GM21381 (cell line): ENCODE results near the gene RCCD1.
"Not testable (repeated sequence)": the region's sequence is repeated elsewhere in the genome, so short reads cannot be mapped to it uniquely, and the experiment has no call there.

ENCODE experiments used
- ATAC-seq: cut with Tn5 transposase; IDR thresholded peaks from one replicate; pipeline ENCODE4 v1.9.1; 2021; ENCODE audit warnings: mild to moderate bottlenecking, moderate library complexity; ENCODE audit not compliant: unreplicated experiment

Gene RCCD1

DNA sequence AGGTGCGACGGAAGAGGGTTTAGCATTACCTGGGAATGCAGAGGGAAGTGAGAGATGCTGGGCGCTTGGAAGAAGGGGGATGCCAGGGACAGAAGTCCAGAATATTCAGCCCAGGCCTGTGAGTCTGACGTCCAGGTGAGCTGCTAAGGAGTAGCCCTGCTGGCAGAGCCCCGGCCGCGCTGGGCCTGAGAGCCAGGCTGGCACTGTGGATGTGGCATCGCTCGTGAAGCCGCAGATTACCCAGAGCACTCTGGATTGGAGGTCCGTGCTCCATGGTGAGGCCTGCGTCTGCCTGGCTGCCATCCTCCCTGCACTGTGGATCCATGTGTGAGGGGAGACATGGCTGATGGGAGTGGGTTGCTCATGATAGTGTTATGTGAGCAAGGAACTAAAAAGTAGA is 37.1 kb upstream of the RCCD1 start:
- ATAC-seq, result no peak

DNA sequence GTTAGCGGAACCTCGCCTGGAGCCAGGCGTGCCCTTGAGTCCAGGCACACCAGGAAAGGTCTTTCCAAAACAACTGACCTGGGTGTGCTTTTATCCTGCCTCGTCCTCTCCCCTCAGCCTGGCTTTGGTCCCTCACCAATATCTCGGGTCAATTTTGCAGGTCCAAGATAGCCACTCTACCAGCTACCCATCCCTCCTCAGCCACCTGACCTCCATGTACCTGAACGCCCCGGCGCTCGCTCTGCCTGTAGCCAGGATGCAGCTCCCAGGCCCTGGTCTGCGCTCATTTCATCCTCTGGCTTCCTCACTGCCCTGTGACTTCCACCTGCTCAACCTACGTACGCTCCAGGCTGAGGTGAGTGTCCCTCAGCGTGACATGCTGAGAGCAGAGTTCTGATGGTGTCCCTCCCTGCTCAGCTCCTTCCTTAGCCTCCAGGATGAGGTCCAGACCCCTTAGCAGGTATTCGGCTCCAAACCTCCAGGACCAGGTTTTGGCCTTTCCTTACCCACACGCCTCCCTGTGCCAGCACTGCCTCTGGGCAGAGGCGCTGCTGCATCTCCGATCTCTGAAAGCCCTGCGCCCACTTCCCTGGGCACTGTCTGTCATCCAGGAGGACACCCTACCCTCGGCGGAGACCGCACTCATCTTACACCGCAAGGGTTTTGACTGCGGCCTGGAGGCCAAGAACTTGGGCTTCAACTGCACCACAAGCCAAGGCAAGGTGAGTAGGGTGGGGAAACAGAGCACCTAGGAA is 36.5 kb upstream of the RCCD1 start:
- ATAC-seq, result no peak

DNA sequence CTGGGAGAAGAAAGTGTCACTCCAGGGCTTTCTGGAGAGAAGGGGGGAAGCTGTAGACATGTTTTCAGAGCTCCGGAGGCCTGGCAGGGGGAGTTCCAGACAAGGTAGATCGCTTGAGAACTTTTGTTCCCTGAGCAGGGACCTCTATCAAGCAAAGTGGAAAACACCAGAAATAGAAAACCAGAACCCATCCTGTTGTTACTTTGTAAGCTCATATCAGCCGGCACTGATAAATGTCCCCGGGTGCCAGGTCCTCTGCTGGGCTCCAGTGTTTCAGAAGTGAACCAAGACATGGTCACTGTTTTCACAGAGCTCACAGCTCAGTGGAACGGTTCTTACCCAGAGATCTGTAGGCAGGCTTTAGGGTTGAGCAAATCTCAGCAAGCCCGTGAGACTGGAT is 35.8 kb upstream of the RCCD1 start:
- ATAC-seq, result no peak

DNA sequence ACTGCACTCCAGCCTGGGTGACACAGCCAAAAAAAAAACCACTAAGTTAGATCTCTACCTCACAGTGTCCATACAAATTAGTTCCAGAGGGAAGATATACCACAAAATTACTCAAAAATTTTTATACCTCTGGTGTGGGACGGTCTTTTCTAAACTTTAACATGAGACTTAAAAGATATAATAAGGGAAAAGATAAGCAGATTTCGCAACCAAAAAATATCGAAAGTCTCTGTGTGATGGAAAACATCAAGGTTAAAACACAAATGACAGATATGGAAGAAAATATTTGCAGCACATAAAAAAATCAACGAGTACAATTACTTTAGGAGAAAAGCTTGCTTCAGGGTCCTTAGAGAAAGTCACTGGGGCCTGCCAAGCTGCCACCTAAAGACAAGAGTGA is 32.8 kb upstream of the RCCD1 start:
- no peak for ATAC-seq

DNA sequence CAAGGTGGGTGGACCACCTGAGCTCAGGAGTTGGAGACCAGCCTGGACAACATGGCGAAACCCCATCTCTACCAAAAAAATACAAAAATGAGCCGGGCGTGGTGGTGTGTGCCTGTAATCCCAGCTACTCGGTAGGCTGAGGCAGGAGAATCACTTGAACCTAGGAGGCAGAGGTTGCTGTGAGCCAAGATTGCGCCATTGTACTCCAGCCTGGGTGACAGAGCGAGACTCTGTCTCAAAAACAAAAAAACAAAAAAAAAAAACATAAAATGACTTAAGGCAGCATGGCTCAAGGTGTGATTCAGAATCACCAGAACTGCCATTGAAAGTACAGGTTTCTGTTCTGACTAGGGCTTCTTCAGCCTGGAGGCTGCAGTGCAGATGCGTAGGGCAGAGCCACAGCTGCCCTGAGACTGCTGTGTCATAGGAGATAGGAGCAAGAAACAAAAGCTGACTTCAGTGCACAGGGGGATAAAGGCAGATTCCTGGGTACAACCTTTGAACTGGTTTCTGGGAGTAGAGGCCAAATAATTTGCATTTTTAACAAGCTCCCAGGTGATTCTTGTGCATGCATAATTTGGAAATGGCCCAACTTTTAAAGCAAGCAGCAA is 31.9 kb upstream of the RCCD1 start:
- peak; percentile 77 for ATAC-seq

DNA sequence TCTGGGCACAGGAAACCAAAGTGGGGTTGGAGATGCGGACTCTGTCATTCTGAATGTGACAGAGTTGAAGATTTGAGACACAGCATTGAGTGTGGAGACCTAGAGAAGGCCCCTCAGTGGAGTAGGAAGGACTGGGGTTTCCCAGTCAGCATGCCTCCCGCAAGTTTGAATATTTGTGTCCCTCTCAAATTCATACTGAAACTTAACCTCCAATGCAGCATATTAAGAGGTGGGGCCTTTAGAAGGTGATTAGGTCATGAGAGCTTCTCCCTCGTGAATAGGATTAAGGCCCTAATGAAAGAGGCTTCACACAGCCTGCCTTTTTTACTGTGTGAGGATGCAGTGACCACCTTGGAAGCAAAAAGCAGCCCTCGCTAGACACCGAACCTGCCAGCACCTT is 30.3 kb upstream of the RCCD1 start:
- ATAC-seq, result no peak

DNA sequence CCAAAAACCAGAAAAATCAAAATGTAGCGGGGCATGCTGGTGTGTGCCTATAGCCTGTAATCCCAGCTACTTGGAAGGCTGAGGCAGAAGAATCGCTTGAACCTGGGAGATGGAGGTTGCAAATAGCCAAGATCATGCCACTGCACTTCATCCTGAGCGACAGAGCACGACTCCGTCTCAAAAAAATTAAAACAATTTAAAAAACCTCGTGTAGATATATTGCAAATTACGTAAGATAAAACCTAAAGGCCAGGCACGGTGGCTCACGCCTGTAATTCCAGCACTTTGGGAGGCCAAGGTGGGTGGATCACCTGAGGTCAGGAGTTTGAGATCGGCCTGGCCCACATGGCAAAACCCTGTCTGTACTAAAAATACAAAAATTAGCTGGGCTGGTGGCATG is 27.9 kb upstream of the RCCD1 start:
- not testable (repeated sequence) for ATAC-seq

DNA sequence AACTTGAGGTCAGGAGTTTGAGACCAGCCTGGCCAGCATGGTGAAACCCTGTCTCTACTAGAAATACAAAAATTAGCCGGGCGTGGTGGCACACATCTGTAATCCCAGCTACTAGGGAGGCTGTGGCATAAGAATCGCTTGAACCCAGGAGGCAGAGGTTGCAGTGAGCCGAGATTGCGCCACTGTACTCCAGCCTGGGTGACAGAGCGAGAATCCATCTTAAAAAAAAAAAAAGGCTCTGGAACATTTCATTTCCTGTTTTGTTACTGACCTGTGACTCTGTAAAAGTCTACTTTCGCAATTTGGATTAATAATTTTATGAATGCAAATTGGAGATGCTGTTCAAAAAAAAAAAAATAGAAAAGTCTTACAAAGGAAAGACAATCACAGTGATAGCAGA is 26.6 kb upstream of the RCCD1 start:
- ATAC-seq, result not testable (repeated sequence)

DNA sequence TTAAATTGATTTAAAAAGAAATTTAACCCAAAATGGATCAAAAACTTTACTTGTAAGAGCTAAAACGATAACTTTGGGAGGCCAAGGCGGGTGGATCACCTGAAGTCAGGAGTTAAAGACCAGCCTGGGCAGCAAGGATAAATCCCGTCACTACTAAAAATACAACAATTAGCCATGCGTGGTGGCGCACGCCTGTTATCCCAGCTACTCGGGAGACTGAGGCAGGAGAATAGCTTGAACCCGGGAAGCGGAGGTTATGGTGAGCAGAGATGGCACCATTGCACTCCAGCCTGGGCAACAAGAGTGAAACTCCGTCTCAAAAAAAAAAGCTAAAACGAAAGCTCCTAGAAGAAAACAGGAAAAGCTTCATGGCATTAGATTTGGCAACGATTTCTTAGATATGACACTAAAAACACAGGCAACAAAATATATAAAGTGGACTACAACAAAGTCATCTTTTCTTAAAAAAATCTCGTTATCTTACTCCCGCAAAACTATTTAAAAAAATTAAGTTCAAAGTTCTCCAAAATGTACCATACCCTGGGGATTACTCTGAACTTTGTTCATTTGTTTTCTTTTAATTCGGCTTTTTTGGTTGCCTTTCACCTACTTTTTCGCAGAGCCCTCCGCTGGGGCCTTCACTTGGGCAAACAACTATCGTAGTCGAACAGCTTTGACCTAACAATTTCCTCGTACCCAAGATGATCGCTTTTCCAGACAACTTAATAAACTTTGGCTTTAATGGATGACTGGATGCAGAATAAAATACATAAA is 25.3 kb upstream of the RCCD1 start:
- ATAC-seq, result no peak

DNA sequence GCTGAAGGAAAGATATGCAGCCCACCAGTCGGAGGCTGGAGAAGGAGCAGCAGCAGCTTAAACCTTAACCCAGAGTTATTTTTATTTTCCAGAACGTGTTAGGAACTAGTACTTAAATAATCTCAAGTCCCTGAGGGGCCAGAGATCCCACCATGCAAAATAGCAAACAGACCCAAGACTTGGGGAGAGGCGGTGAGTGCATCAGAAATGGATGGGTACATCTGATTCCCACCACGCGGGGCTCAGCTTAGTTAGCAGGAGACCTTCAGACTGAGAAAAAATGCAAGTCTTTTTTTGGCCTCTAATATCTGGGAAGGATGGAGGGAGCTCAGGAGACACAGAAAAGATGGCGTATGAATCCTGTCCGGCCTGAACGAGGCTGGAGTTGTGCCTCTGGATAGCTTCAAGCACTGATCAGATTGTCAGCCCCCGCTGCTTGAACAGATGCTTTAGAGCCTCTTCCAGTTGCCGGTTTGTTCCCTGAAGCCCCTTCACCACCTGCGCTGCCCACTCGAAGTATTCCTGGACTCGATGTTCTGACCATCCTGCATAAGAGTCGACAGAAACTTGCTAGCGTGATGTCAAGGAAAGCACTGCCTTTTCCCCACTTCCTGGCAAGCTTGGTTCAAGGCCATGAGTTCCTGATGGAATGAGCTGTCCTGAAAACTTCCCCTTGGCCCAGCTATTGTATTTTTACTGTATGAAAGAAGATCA is 23.7 kb upstream of the RCCD1 start:
- ATAC-seq, result no peak

DNA sequence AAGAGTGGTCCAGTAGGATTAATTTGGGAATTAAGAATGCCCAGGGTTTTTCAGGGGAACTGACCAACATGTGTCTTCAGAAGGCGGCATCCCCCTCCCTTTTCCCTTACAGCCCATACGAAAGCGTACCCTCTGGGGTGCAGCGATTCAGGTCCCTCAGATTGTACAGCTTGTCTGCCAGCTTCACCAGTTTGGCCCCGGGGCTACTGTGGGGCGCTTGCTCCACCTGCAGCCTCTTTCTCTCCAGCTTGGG is 23.2 kb upstream of the RCCD1 start:
- no peak for ATAC-seq

DNA sequence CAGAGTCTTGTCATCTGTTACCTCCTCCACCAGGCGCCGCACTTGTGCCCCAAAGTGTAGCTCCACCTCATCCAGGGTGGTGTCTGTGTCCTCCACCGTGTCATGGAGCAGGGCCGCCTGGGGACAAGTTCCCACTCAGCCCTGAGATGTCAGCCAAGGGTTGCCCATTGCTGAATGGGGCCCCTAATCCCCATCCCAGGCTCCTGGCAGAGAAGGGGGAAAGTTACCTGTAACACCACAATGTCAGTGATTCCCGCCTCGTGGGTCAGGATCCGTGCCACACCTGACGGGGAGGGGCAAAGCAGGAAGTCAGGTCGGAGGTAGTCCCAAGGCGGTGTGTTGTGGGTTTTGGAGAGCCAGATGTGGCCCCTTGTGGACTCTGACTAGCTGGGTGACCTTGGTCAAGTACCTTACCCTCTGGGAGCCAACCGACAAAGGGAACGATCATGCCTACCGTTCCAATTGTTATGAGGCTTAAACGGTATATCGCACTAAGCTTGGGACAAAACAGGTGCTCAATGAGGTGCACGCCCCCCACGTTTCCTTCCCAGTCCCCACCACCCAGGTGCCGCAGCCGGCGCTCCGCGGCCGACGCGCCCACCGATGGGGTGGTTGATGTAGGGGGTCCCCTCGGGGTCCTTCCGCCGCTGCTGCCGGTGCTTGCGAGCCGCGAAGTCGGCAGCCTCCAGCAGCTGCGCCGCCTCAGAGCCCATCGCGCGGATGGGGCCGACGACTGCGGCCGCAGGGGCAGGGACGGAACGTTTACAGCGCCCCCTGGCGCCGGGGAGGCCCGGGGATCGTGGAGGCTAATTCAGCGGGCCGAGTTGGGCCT is 22.6 kb upstream of the RCCD1 start, which contains the start of gene HDDC3:
Gene HDDC3, minus strand, starts transcription at position 722 of the 832 bp plus-strand sequence. Its CDS starts 9 bp downstream, at position 713.
- peak; percentile 46 for ATAC-seq

DNA sequence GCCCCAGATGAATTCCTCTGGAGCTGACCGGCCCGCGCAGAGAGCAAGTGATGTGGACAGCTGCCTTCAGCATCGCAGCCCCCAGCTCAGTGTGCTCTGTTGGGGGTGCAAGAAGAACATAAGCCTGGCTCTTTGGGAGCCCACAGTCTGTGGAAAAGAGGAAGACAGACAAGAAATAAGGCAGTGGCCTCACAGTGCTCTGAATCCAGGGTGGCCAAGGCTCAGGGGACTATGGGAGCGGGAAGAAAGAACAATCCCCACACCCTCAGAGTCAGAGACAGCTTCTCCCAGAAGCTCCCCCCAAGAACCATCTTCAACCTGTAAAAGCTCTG is 22.1 kb upstream of the RCCD1 start:
- no peak for ATAC-seq

DNA sequence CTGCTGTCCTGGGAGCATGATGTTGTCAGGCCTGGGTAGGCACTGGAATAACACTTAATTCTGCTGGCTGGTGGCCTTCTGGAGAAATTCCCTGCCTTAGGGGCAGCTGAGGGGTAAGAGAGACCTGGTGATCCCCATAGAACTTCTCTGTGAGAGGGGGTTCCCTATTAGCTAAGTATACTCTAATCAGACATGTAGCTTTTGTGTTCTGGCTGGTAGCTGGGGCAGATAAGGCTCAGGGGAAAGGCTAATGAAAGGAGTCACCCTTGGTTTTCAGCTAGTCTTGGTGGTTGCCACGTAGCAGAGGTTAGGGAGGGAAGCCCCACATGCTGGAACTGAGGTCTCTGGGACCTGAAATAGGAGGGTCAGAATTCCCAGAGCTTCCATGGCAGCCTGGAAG is 21.4 kb upstream of the RCCD1 start:
- no peak for ATAC-seq

DNA sequence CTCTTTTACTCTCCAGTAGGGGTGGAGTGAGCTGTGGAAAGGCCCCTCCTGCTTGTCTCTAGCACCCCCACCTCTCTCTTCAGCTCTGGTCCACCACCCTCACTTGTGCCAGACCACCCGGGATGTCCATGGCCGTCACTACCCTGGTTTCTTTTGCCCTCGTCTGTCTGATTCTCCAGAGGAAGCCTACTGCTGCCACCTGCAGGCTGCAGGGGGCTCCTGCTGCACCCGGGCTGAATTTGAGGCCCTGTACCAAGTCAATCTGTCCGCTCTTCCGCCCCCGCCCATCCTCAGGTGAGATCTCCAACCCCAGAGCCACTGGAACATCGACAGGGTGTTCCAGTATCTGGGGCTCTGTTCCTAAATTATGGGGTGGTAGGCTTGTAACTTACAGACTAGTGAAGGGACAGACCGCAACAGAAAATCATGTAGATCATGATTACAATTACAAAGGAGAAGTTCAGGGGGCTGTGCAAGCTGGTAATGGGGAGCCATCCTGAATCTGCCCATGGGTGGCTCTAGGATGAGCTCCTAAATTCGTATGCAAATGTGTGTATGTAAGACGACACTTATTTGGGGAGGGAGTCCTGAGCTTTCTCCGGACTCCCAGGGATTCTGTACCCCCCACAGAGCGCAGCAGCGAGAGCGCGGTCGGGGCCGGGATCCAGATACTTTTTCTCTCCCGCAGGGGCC is 20.3 kb upstream of the RCCD1 start:
- peak; percentile 29 for ATAC-seq

DNA sequence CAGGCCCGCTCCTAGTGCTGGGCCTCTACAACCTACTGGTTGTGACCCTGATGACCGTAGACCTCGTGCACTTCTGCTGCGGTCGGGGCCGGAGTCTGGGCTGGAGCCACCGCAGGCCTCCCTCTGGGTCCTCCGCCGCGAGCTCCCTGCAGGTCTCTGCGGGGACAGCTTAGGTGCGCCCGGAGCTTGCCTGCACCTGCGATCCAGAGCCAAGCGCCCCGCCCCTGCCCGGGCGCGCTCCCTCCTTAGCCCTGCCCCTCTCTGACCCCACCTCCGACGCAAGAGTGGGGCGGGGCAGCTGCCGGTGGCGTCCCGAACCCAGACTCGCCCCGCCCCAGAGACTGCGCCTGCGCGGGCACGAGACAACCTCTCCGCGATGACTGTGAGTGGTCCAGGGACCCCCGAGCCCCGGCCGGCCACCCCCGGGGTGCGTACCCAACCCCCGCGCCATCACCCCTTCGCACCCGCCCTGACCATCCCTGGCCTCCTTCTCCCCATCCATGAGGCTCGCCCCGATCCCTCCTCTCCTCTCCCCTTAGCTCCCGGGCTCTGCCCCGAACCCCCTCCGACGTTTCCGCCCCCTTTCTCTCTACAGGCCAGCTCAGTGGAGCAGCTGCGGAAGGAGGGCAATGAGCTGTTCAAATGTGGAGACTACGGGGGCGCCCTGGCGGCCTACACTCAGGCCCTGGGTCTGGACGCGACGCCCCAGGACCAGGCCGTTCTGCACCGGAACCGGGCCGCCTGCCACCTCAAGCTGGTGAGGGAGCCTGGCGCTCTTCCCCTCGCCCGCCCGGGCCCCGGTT is 19.5 kb upstream of the RCCD1 start, which contains the start of gene UNC45A:
Gene UNC45A, plus strand, starts transcription at position 337 of the 803 bp plus-strand sequence. Its CDS starts 40 bp downstream, at position 377.
- peak; percentile 65 for ATAC-seq

DNA sequence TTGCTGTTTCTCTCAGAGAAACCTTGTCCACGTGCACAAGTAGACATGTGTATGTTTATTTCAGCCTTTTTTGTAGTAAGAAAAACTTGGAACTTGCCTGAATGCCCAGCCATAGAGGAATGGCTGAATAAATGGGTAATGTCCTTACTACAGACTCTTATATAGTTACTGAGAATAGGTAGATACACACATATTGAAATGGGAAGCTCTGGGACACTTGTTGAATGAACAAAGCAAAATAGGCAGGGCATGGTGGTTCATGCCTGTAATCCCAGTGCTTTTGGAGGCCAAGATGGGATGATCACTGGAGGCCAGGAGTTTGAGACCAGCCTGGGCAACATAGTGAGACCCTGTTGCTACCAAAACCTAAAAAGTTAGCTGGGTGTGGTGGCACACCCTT is 17.9 kb upstream of the RCCD1 start:
- ATAC-seq, result no peak

DNA sequence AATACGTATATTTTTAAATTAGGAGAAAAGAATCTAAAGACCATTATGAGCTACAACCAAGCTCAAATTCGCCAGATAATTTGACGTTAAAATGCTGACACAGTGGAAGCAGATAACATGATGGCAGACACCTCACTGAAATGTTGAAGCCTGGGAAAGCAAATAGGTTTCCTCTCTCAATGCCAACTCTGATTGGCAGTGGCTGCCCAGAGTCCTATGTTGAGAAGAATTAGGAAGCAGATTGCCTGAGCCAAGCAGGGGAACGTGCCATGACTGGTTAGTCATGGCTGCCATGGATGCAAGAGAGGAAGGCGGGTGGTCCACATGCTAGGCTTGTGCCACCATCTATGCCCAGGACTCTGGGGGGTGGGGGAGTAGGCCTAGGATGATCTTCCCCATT is 16.4 kb upstream of the RCCD1 start:
- ATAC-seq, result no peak

DNA sequence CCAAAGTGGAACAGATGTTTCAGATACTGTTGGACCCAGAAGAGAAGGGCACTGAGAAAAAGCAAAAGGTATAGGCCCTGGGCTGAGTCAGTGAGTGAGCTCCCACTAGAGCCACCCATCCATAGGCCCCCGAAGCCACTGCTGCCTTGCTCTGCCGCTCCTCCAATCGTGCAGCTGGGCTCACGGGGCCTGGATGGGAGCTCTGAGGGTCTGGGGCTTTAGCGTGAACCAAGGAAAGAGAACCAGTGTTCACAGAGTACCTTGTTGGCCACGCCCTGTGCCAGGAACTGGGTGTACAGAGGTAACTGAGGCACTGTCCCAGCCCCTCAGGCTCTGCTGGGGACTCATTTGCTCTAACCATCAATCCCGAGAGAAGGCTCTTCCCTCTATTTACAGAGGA is 14.9 kb upstream of the RCCD1 start:
- ATAC-seq, result no peak
